Caki2 (cell line): ENCODE results near the gene CYSRT1. TPM values are rescaled to one million over a fixed set of nuclear protein-coding genes. Genes with fewer than 3 reads are reported as not detected.
A peak's percentile ranks its signal among the peaks of the same experiment; 100 is the strongest.

ENCODE experiments used
- DNase-seq: peaks from one replicate; pipeline ENCODE4 v3.0.0-alpha.2; 2015; ENCODE audit warnings: low read depth
- in situ Hi-C: cut with HindIII; loops from 2 replicates; pipeline ENCODE4 v1.10.0; 2016; ENCODE audit warnings: low sequenced_read_pairs, low pct_unique_long_range_greater_than_20kb, mixed read lengths
- total RNA-seq: library from RNA; depleted of rRNA; stranded (reverse); fragments of >200 nt; shearing (Covaris generic); gene quantifications from 2 replicates; pipeline ENCODE4 v1.2.3, GENCODE V29; 2014; ENCODE audit warnings: low replicate concordance

CYSRT1 gene
- total RNA-seq, 1 experiment from 2014 or later, result 0.61 TPM

DNA sequence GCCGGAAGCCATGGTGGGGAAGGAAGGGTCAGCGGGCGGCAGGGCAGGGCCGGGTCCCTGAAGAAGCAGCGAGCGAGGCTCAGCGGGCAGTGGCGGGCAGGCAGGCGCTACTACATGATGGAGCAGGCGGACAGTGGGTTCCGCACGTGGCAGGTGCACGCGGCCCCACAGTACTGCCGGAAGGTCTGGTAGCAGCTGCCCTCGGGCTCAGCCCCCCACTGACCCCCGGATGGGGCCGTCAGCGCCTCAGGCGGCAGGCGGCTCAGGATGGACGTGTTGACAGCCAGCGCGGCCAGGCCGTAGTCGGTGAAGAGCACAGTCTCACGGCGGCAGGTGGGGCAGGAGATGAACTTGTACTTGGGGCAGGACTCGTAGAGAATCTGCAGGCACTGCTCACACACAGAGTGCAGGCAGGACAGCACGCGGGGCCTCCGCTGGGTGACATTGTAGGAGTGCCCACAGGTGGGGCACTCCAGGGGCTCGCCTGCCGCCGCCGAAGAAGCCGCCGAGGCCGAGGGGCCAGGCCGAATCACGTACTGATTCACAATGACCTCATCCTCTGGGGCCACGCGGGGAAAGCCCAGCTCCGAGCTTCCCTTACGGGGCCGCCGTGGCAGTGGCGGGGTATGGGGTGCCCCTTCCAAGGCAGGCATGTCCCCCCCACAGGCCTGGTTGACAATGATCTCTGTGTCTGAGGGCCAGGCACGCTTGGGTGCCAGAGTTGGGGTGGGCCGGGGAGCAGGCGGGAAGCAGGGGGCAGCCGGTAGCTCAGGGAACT lies 4.5 kb upstream of the CYSRT1 start:
- DNase-seq, result no peak
- in situ Hi-C loops, result no loop called here

GRCh38 chr9:137221095-137221505 lies 3.9 kb upstream of the CYSRT1 start:
- no peak for DNase-seq
- in situ Hi-C loops, result no loop called here

DNA sequence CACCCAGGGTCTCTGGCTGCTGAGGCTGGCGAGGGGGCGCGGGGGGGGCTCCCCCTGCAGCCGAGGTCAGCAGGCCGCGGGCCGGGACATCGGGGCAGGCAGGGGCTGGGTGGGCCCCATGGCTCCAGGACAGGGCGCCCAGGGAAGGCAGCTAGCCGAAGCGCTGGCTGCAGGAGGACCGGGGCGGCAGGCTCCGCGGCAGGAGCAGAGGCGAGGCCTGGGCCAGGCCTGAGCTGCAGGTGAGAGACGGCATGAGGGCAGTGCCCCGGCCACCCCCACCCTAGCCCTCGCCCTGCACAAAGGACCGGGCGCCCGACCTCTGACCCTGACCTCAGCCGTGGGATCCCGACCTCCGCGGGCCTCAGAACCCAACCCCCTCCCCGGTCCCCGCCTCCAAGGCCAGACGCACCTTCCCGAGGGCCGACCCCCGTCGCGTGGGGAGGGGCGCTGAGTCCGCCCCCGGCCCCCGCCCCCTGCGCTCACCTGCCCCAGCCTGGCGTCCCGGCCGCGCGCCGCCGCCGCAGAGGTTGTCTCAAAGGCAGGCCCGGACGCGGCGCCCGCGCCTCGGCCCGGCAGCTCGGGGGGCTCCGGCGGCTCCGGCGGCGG lies 3.4 kb upstream of the CYSRT1 start:
- in situ Hi-C loops, result no loop called here
- DNase-seq, result no peak

- DNase-seq, result no peak
- in situ Hi-C loops, result no loop called here
Measured at GRCh38 chr9:137222190-137223077, 2.5 kb upstream of the CYSRT1 start, which contains the start of gene RNF208. RNF208 (minus strand) TSS chr9:137222240; CDS start chr9:137221212, 1,028 bp downstream.

DNA sequence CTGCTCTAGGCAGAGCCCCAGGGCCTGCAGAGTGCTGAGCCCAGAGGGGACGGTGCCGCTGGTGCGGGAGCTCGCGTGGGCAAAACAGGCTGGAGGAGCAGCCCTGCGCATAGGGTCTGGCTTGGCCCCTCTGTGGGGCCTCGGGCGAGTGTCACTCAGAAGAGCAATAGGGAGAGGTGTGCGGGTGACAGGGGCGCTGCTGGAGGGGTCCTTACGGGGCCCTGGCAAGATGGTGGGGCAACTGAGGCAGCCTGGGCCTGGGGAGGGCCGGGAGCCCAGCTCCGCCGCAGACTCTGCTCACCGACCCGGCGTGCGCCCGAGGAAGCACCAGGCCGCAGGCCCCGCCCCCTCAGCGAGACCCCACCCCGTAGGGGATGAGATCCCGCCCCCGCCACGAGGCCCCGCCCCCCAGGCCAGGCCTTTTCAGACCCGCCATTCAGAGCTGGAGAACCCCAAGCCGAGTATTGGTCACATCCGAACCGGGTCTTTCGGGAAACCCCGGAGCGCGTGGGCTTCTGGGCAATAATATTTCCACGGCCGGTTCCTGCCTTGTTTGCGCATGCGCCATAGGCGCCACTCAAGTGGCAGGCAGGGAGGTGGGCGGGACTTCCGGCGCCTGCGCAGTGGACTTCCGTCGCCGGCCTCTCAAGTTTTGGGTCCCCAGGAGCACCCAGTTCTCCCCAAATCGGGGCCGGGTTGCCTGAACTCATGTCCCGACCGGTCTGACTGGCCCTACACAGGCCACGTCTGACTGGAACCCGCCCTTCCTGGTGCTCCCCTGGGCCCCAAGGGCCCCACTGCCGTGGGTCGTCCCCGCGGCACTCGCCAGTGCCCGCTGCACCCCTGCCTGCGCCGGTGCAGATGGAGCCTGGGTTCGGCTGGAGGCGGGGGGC lies 1.6 kb upstream of the CYSRT1 start:
- peak; percentile 88 for DNase-seq
- in situ Hi-C loops, result no loop called here

GRCh38 chr9:137225699-137226331 lies 841 bp downstream of the CYSRT1 start:
- in situ Hi-C loops, result no loop called here

DNA sequence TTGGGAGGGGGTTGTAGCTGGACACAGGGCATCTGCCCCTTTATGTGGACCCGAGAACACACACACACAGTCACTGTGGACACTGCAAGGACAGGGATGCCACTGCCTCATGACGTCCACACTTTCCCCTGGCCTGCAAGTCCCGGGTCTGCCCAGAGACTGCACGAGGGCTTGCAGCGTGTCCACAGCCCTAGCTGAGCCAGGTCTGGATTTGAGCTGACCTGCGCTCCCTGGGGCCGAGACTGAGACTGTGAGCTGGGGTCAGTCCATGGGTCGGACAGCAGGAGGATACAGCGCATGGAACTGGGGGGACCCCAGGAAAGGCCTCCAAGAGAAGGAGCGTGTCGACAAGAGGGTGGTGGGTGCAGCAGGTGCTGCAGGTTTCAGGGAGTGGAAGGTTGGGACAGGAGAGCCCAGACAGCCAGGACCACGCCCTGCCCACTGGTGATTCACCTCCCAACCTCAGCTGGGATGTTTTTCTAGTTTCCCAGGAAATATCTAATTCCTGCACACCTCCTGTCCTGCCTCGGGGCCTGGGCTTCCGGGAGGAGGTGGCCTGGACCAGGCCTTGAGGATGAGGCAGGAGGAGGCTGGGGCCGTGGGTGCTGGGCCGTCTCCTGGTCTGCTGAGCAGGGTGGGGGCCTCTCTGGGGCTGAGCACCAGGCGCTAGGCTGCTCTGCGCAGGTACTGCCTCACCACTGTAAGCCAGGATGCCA lies 1.5 kb downstream of the CYSRT1 start:
- peak; percentile 80 for DNase-seq

More at GRCh38 chr9:137225699-137226331, 841 bp downstream of the CYSRT1 start:
- DNase-seq, result no peak

GRCh38 chr9:137227054-137227852 lies 2.3 kb downstream of the CYSRT1 start, which contains the start of gene RNF224:
RNF224 (plus strand) TSS chr9:137227502; CDS start chr9:137228336, 834 bp downstream.
- DNase-seq, result peak; percentile 78
- in situ Hi-C loops, result no loop called here

More for the DNA sequence above, 1.5 kb downstream of the CYSRT1 start:
- in situ Hi-C loops, result no loop called here

GRCh38 chr9:137227853-137228505 lies 3.0 kb downstream of the CYSRT1 start:
- in situ Hi-C loops, result no loop called here
- no peak for DNase-seq

GRCh38 chr9:137228506-137228967 lies 3.6 kb downstream of the CYSRT1 start:
- no peak for DNase-seq
- in situ Hi-C loops, result no loop called here

GRCh38 chr9:137228968-137229896 lies 4.3 kb downstream of the CYSRT1 start:
- DNase-seq, result no peak
- in situ Hi-C loops, result no loop called here

DNA sequence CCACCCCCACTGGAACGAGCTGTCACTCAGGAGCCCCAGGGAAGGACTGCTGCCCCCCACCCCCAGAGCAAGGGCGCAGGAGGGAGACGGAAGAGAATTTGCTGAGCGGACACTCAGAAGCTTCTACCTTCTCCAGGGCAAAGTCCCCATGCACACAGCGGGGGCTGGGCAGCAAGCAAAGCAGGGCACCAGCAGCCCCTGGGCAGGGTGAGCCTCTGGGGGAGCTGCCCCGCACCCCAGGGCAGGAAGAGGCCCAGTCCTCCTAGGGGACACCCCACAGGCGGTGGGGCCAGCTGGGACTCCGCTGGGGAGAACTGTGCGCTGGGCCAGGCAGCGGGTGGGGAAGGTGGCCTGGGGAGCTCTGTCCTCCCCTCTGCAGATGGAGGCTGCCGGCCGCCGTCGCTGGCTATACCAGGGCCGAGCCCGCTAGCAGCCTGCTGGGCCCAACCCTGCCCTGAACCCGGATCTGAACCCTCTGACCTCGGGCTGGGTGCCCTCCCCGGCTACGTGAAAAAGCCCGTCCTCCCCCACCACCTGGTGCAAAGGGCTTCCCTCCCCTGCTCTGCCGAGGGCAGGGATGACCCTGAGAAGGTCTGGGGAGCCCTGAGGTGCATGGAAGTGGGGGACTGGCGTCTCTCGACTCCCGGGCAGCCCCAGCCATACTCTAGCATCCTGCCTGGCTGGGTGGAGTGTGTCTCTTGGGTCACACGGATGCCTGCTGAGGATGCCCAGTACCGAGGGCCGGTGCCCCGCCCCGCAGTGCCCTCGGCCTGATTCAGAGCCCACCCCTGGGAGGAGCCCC lies 5.1 kb downstream of the CYSRT1 start:
- in situ Hi-C loops, result no loop called here

DNA sequence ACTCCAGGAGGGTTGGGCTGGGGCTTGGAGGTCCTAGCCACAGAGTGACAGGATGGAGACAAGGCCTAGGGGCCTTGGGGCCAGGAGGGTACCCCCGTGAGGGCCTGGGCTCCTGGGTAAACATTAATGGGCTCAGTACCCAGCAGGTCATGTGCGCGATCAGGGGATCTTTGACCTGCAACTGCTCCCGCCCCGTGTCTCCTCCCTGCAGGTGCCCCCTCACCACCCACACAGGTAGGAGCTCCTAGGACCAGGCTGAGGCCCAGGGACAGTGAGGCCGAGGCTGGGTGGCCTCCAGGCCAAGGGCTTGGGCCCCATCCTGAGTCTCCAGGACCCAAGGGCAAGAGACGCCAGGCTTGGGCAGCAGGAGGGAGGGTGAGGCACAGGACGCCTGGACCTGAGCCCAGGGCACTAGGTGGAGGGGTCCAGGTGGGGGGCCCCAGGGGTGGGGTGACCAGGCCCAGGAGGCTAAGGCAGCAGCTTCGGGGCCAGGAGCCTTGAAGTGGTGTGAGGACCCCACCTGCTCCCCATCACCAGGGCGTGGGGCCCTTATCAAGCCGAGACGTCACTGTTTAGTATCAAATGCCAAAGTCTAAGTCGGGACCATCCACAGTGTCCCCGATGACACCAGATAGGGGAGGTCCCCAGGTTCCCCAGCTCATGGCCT lies 5.9 kb downstream of the CYSRT1 start, which contains the start of gene SLC34A3:
Gene SLC34A3 (plus strand): TSS at position 197 of the 667 bp plus-strand sequence. CDS start 802 bp downstream, outside the sequence.
- no peak for DNase-seq
- in situ Hi-C loops, result no loop called here

More for the DNA sequence above, 5.1 kb downstream of the CYSRT1 start:
- DNase-seq, result no peak
